ENCODE results near the gene SSC5D. TPM values are rescaled to one million over a fixed set of nuclear protein-coding genes. Genes with fewer than 3 reads are reported as not detected.

Gene SSC5D
- total and polyA plus RNA-seq, 9 of the 15 experiments (the other 6 are each of a cell fraction or from before 2014, with no cell fraction given): 0.04 to 0.71 (median 0.14) TPM; not detected in 2

GRCh38 chr19:55461259-55461973 lies 26.8 kb upstream of the SSC5D start, which contains the start of gene ISOC2 (continued):
- TF ChIP-seq HDAC3 (IDR thresholded peaks at IDR 0.05; ENCODE audit: borderline replicate concordance, partially characterized antibody): no peak
- no peak for TF ChIP-seq ZBTB49 (CRISPR knock-in tag; IDR thresholded peaks at IDR 0.05; ENCODE audit: borderline replicate concordance)
- no peak for TF ChIP-seq ZNF407 (IDR thresholded peaks at IDR 0.05; ENCODE audit: low read depth)
- TF ChIP-seq POU5F1 (IDR thresholded peaks at IDR 0.05; ENCODE audit: borderline replicate concordance, low read depth, low read length, partially characterized antibody): no peak
- peak; percentile 73 for TF ChIP-seq ETS1 (conservative IDR thresholded peaks at IDR 0.05; ENCODE audit: control insufficient read depth, low read depth, low read length)
- no peak for TF ChIP-seq BMI1 (IDR thresholded peaks at IDR 0.05; ENCODE audit: low read length)
- TF ChIP-seq EP400 (IDR thresholded peaks at IDR 0.05): peak; percentile 98
- peak; percentile 69 for TF ChIP-seq CREB1 (IDR thresholded peaks at IDR 0.05)
- TF ChIP-seq CREB1 (CRISPR knock-in tag; IDR thresholded peaks at IDR 0.05): peak; percentile 78
- TF ChIP-seq L3MBTL2 (IDR thresholded peaks at IDR 0.05): peak; percentile 90
- no peak for TF ChIP-seq ZNF589 (CRISPR knock-in tag; IDR thresholded peaks at IDR 0.05; ENCODE audit: low read depth)
